Caki2 (cell line): ENCODE results near the gene LMBRD1. TPM values are rescaled to one million over a fixed set of nuclear protein-coding genes. Genes with fewer than 3 reads are reported as not detected.
"Not testable (repeated sequence)": the region's sequence is repeated elsewhere in the genome, so short reads cannot be mapped to it uniquely, and the experiment has no call there.

Experiments
- DNase-seq: peaks from one replicate; pipeline ENCODE4 v3.0.0-alpha.2; 2015; ENCODE audit warnings: low read depth
- in situ Hi-C: cut with HindIII; loops from 2 replicates; pipeline ENCODE4 v1.10.0; 2016; ENCODE audit warnings: low sequenced_read_pairs, low pct_unique_long_range_greater_than_20kb, mixed read lengths
- total RNA-seq: library from RNA; depleted of rRNA; stranded (reverse); fragments of >200 nt; shearing (Covaris generic); gene quantifications from 2 replicates; pipeline ENCODE4 v1.2.3, GENCODE V29; 2014; ENCODE audit warnings: low replicate concordance; rRNA removed

The LMBRD1 gene
- total RNA-seq, 1 experiment from 2014 or later, result 24.1 TPM

DNA sequence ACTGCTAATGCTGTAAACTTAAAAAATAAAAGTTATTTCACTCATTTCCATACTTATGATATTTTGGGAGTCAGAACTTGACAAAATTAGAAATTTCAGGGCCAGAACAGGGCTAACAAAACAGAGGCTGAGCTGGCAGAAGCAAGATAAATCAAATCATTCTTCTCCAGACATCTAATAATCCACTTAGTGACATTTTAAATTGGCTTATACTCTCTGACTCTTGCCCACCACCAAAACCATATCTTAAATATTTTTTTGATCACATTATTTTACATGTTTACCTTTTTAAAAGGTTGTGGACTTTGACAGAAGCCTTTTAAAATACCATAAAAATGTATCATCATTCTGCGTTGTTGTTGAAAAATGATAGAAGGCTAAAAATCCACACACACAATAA lies 116.5 kb downstream of the LMBRD1 start:
- in situ Hi-C loops, result no loop called here
- no peak for DNase-seq

DNA sequence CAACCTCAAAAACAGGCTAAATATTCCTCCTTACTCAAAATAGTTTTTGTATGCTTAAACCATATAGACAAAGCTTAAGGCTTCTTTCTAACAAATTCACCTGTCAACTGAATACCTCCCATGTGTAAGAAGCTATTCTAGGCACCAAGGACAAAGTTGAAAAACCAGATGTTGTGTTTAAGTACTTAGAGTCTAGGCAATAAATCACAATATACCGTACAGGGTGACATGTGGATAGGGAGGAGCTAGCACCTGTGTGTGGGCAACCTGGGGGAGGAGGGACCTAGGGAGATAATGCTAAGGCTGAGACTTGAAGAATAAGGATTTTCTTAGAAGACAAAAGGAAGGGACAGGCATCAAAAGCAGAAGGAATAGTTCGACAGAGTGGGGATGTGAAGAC lies 123.5 kb downstream of the LMBRD1 start:
- no peak for DNase-seq
- in situ Hi-C loops, result no loop called here

DNA sequence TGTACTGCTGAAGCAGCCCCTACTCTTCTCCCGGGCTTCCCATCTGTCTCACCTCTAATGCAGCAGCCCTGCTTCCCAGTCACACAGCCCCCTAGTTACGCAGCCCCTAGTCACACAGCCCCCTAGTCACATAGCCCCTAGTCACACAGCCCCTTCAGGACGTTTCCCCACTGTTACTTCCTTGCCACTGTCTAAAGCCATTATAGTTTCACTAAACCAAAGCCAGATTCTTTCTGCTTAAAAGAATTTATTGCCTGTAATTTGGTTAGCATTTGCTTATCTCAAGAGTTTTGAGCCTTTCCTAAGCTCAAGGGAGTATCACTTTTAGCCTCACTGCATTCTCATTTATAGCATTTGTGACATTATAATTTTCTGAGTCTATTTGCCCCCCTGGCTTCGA lies 127.9 kb downstream of the LMBRD1 start:
- in situ Hi-C loops, result no loop called here
- no peak for DNase-seq

DNA sequence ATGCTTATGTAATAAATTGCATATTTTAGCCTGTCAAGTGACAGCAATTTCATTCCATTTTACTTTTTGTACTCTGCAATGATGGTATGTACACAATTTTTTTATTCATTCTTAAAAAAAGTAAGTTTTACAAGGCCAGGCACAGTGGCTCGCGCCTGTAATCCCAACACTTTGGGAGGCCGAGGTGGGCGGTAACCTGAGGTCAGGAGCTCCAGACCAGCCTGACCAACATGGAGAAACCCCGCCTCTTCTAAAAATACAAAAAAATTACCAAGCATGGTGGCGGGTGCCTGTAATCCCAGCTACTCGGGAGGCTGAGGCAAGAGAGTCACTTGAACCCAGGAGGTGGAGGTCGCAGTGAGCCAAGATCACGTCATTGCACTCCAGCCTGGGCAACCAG lies 130.0 kb downstream of the LMBRD1 start:
- in situ Hi-C loops, DNase-seq: not testable (repeated sequence)

DNA sequence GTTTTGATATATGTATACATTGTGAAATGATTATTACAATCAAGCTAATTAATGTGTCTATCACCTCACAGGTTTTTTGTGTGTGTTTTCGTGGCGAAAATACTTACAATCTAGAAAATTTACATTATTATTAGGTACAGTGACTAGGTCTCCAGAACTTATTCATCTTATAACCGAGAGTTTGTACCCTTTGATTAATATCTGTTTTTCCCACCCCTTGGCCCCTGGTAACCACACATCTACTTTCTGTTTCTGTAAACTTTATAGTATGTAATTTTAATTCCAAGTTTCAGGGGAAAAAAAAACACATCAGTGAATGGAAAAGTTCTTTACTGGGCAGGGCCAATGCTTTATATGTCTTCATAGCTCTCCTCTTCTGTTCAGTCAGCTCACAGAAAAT lies 131.4 kb downstream of the LMBRD1 start:
- in situ Hi-C loops, result no loop called here
- no peak for DNase-seq

DNA sequence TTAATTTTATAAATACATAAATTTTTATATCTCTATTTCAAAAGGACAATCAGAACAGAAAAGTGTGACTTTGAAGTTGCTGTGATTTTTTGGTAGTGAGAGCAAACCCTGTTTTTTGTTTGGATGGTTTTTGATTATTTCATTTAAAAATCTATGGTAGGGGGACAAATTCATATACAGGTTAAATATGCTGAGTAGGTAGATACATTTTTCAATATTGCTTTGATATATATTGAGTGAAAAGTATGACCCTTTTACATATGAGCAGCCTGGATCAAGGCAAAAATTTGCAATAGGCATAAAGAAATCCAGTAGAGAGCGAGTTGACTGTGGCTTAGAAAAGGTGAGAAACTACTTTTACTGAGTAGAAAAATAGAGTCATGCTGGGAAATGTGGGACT lies 132.3 kb downstream of the LMBRD1 start:
- DNase-seq, result no peak
- in situ Hi-C loops, result no loop called here

DNA sequence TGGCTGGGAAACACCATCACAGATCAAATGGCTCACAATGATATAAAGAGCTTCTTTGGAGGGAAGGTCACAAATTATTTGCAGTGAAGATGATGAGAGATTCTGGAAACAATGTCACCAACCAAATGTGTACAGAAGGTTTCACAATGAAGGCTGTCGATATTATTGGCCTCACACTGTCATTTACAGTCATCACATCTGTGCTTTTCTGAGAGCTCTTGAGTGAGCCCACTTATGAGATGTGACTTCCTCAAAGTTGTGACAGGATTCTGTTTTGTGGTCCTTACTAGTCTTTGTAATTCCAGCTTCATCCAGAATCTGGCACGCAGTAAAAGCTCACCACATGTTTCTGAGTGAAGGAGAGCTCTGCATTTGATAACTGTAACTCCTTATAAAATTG lies 133.6 kb downstream of the LMBRD1 start:
- in situ Hi-C loops, result no loop called here
- DNase-seq, result no peak

DNA sequence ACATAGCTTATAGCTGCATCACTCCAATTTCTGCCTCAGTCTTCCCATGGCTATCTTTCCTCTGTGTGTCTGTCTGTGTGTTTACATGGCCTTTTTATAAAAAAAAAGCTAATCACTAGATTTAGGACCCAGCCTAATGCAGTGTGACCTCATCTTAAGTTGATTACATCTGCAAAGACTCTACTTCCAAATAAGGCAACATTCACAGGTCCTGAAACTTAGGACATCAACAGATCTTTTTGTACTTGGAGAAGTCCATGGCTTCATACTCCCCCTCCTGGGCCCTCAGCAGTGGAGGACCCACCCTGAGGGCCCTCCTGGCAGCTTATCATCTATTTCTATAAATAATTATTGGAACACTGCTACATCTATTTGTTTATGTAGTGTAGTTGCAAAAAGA lies 146.1 kb downstream of the LMBRD1 start:
- in situ Hi-C loops, result no loop called here

DNA sequence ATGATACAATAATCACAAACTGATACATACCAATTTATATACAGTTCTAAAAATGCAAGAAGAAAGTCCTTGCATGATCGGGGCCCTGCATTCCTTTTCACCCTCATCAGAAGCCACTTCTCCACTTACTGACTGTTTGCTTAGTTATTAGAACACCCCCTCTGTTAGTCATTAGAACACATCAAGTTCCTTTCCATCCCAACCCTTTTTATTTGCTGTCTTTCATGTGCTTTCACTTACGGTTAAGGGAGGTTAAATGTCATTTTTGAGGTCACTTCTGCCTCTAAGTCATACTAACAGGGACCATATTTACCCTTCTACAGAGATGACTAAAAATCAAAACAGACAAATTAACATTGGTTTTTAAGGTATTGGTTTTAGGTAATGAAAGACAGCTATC lies 149.1 kb downstream of the LMBRD1 start:
- DNase-seq, result no peak
- in situ Hi-C loops, result no loop called here

More for the DNA sequence above, 146.1 kb downstream of the LMBRD1 start:
- DNase-seq, result no peak

DNA sequence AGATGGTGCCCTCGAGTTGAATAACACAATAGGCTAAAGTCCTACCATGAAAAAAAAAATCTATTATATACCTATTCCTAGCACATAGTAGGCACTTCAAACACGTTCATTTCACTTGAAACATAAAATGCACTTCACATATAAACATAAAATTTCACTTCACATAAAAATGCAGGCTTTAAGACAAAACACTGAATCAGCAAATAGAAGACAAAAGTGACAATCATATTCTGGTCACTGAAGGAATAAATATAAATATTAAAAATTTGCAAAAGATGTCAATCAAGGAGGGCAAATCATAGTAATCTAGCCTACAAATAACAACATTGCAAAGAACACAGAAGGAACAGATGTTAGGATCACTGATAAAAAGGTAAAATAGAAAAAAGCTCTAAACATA lies 153.1 kb downstream of the LMBRD1 start:
- DNase-seq, result no peak
- in situ Hi-C loops, result no loop called here

DNA sequence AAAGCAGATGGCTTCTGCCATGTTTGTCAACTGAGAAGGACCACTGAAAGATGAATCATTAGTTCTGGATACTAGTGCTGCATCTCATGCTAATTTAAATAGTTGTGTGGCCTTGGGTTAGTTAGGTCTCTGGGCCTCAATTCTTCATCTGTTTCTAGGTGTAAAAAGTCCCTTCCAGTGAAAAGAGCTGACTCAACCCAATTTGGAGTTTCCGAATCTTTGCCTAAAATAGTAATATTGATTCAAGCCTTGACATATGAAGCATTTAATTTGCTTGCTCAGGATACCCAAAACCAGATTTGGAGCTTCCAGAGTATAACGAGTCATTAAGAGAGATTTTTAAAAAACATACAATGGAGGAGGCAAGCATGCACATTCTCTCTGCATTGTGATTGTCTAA lies 163.9 kb downstream of the LMBRD1 start:
- in situ Hi-C loops, result no loop called here
- no peak for DNase-seq

DNA sequence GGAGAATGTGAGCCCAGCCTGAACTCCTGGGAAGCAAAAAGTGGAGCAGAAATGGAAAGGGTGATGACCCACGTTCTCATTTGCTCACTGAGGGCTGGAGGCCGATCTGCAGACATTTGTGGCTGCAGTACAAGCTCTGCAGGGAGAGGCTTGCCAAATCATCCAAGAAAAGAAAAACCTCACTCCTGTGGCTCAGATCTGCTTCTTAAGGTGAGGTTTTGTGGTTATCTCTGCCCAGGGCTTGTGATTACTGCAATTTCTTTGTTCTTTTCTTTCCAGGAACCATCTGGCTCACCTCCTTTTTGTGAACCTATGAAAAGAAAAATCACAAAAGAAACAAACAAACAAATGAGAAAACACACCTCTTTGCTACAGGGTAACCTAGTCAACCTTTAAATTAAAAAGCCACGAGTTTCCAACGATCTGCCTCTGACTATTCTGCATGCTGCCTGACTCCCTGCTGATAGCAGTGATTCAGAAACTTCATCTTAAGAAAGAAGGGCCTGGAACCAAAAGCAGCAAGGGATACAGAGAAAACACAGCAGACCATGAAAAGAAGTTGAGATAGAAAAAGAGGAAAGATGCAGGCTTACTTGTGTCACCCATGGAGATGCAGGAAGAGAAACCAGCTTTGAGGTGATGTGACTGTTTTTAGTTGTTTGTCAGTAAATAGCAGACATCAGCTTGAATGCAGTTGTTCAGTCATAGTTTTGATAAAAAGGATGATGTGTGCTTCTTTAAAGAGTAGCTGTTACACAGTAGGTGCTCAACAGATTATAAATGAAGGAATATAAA lies 165.1 kb downstream of the LMBRD1 start:
- no peak for DNase-seq
- in situ Hi-C loops, result no loop called here

DNA sequence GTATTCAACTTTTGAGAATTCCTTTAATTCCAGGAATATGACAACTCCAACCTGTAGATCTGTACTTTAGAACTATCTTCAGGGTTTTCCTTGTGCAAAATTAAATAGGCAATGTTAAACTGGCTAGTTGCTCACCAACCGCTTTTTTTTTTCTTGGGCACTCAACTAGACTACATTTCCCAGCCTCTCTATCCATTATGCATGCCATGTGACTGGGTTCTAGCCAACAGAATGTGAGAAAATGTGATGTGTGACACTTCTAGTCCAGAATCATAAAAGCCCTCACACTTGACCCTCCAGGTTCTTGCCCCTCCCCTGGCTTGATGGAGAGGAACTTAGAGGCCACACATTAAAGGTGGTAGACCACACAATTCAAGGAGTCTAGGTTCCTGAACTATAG lies 166.0 kb downstream of the LMBRD1 start:
- in situ Hi-C loops, result no loop called here
- no peak for DNase-seq

DNA sequence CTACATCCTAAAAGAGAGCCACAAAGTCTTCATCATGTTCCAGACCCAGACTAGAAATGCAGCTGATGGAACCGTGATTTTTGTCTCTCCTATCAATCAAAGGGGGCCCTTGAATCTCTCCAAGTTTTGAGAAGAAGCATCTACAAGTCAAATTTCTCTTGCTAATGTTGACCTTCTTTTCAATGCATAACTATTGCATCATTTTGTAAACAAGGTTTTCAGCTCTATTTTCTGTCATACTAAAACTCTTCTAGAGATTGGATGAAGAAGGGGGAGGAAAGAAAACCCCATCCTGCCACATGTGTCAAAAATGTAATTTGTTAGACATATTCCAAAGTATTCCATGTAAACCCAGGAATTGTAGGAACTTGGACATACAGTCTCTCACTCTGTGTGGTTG lies 169.2 kb downstream of the LMBRD1 start:
- in situ Hi-C loops, result no loop called here
- no peak for DNase-seq

DNA sequence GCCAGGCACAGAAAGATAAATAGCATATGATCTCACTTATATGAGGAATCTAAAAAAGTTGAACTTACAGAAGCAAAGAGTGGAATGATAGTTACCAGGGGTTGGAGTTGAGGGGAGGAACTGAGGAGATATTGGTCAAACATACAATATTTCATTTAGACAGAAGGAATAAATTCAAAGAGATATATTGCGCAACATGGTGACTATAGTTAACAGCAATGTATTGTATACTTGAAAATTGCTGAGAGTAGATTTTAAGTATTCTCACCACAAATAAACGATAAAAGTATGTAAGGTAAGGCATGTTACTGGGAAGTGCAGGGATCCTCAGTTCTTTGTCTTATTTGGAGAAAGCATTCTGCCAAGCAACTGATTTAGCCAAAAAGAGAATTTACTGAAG lies 171.9 kb downstream of the LMBRD1 start:
- in situ Hi-C loops, result no loop called here
- no peak for DNase-seq

Other genes with a start within 250 kb of the LMBRD1 start
- gene COL19A1, start 69.5 kb upstream of the LMBRD1 start, total RNA-seq, result not detected in 2 replicates